Endothelial cell of umbilical vein (primary cell): ENCODE results near the gene ACOX1.

ENCODE experiments used
- CTCF ChIP-seq, 2 donors: IDR thresholded peaks; 1 replicate in 1 of 2; 2 replicates in 1 of 2; pipeline ENCODE4 v1.5.1; 2011; ENCODE audit warnings: low read length in 2 of 2, mild to moderate bottlenecking in 2 of 2, moderate library complexity in 2 of 2, control low read depth in 1 of 2, inconsistent platforms in 1 of 2, low read depth in 1 of 2; ENCODE audit not compliant: insufficient read depth in 1 of 2; ENCODE audit errors: extremely low read depth in 1 of 2
- EZH2 ChIP-seq: IDR thresholded peaks from 2 replicates; pipeline ENCODE4 v1.6.1; 2012; ENCODE audit warnings: borderline replicate concordance, low read depth, mild to moderate bottlenecking, moderate library complexity, low read length, inconsistent platforms; ENCODE audit not compliant: severe bottlenecking
- POLR2A ChIP-seq: IDR thresholded peaks from 2 replicates; pipeline ENCODE4 v1.6.1; 2012; ENCODE audit warnings: low read depth, mild to moderate bottlenecking, control low read depth, low read length
- POLR2AphosphoS5 ChIP-seq: IDR thresholded peaks from 2 replicates; pipeline ENCODE4 v1.6.1; 2012; ENCODE audit warnings: low read depth, mild to moderate bottlenecking, control low read depth, low read length, moderate library complexity; ENCODE audit not compliant: insufficient read depth

- TF ChIP-seq POLR2AphosphoS5 (no peak), CTCF (IDR thresholded peaks at IDR 0.05; ENCODE audit: extremely low read depth in 1 of 2, insufficient read depth in 1 of 2, low read depth in 1 of 2, low read length in 2 of 2) (no peak), POLR2A (no peak), EZH2 (no peak)
These were observed 44.9 kb upstream of the ACOX1 start for GRCh38 chr17:76023900-76024237.
